Breast epithelium (tissue), 4 donors: Measurements from ENCODE around the gene CACNA2D2. TPM values are rescaled to one million over a fixed set of nuclear protein-coding genes. Genes with fewer than 3 reads are reported as not detected.

Experiments
- DNase-seq, 2 donors: peaks; one replicate each; pipeline ENCODE4 v3.0.0-alpha.2; 2019; ENCODE audit warnings: low spot score in 2 of 2
- H3K27ac ChIP-seq, 2 donors: fragments of 200-600 bp; sonication (generic) in 1 of 2; one replicate each; pipeline ENCODE4 v1.5.1; 2016 to 2019; ENCODE audit warnings: mild to moderate bottlenecking in 1 of 2
- H3K27me3 ChIP-seq, 2 donors: fragments of 200-600 bp; sonication (generic) in 1 of 2; one replicate each; pipeline versions ENCODE4 v1.5.1 to v1.6.0; 2017 to 2019; ENCODE audit warnings: control low read depth in 1 of 2, mild to moderate bottlenecking in 1 of 2
- H3K36me3 ChIP-seq: fragments of 200-600 bp; one replicate; pipeline ENCODE4 v1.5.1; 2019
- H3K4me1 ChIP-seq, 2 donors: fragments of 200-600 bp; sonication (generic); one replicate each; pipeline ENCODE4 v1.5.1; 2016 to 2019; ENCODE audit warnings: control low read depth in 1 of 2
- H3K4me3 ChIP-seq, 3 donors: fragments of 200-600 bp; sonication (generic); 1 replicate in 2 of 3; 2 replicates in 1 of 3; pipeline ENCODE4 v1.5.1; 2016 to 2019; ENCODE audit warnings: mild to moderate bottlenecking in 3 of 3, moderate library complexity in 2 of 3
- H3K9me3 ChIP-seq, 2 donors: fragments of 200-600 bp; sonication (generic) in 1 of 2; one replicate each; pipeline ENCODE4 v1.5.1; 2016 to 2019; ENCODE audit warnings: control low read depth in 1 of 2
- CTCF ChIP-seq, 3 donors: fragments of 450-650 bp; IDR thresholded peaks; one replicate each; pipeline ENCODE4 v1.5.1; 2016 to 2017; ENCODE audit warnings: antibody characterized with exemption in 3 of 3, mild to moderate bottlenecking in 3 of 3, moderate library complexity in 3 of 3
- POLR2A ChIP-seq: fragments of 450-650 bp; IDR thresholded peaks from one replicate; pipeline ENCODE4 v1.6.1; 2016; ENCODE audit warnings: antibody characterized with exemption, mild to moderate bottlenecking, moderate library complexity
- POLR2AphosphoS5 ChIP-seq, 3 donors: sonication (generic); formaldehyde crosslinking; IDR thresholded peaks; one replicate each; pipeline ENCODE4 v1.6.1; 2017; ENCODE audit warnings: antibody characterized with exemption in 3 of 3
- intact Hi-C: fragments of 100-400 bp; cut with DNase I; formaldehyde crosslinking; loops from one replicate; pipeline ENCODE4 v1.15.1; 2023; ENCODE audit warnings: low total_unique reads
- total RNA-seq, 3 donors: library from RNA; depleted of rRNA; stranded (reverse); fragments of >200 nt; gene quantifications; one replicate each; pipeline ENCODE4 v1.1.0, GENCODE V29; 2016

CACNA2D2 gene
- total RNA-seq, 3 donors from 2014 or later: 0.80 to 2.0 (median 1.5) TPM

GRCh38 chr3:50435371-50436113 is 67.9 kb downstream of the CACNA2D2 start:
- H3K4me3 ChIP-seq: no peak overlapping the region
- no peak overlapping the region for H3K27ac ChIP-seq
- H3K4me1 ChIP-seq: no peaks in the 10 kb centered on the region
- no peaks in the 10 kb centered on the region for H3K27me3 ChIP-seq
- no peaks in the 10 kb centered on the region for H3K9me3 ChIP-seq
- no peak for TF ChIP-seq POLR2AphosphoS5 (IDR thresholded peaks at IDR 0.05)
- TF ChIP-seq POLR2A: no peak
- no peak for TF ChIP-seq CTCF (IDR thresholded peaks at IDR 0.05)
- H3K36me3 ChIP-seq: no peaks in the 10 kb centered on the region
- DNase-seq: no peak
- intact Hi-C loops: loop anchor here (5.0 to 10.0 kb wide), 2 partner anchors 89 to 777 kb away; no protein-coding TSS in a partner anchor

- intact Hi-C loops: loop anchor here (10.0 kb wide), 1 partner anchor 91 kb away; no protein-coding TSS in a partner anchor
- Histone ChIP-seq H3K4me3 (no peak overlapping the region), H3K27ac (no peak overlapping the region), H3K4me1 (no peaks in the 10 kb centered on the region), H3K27me3 (no peaks in the 10 kb centered on the region), H3K9me3 (no peaks in the 10 kb centered on the region), H3K36me3 (no peaks in the 10 kb centered on the region)
- no peak for TF ChIP-seq POLR2AphosphoS5 (IDR thresholded peaks at IDR 0.05)
- DNase-seq: no peak
Observed at GRCh38 chr3:50433954-50434353, 69.5 kb downstream of the CACNA2D2 start.

- TF ChIP-seq POLR2A (no peak), POLR2AphosphoS5 (IDR thresholded peaks at IDR 0.05) (no peak), CTCF (IDR thresholded peaks at IDR 0.05) (no peak)
- DNase-seq: no peak
- Histone ChIP-seq H3K4me3 (no peak overlapping the region), H3K27me3 (no peaks in the 10 kb centered on the region), H3K4me1 (no peaks in the 10 kb centered on the region), H3K36me3 (no peaks in the 10 kb centered on the region), H3K9me3 (no peaks in the 10 kb centered on the region), H3K27ac (peak overlapping the region in 1 of 2 donors; percentile 25)
- intact Hi-C loops: loop anchor here (10.0 kb wide), 1 partner anchor 94 kb away; no protein-coding TSS in a partner anchor
Observed at GRCh38 chr3:50430950-50431435, 72.4 kb downstream of the CACNA2D2 start.

- no peak overlapping the region for H3K4me3 ChIP-seq
- no peaks in the 10 kb centered on the region for H3K9me3 ChIP-seq
- no peak for TF ChIP-seq POLR2AphosphoS5 (IDR thresholded peaks at IDR 0.05)
- TF ChIP-seq POLR2A: no peak
- no peak for TF ChIP-seq CTCF (IDR thresholded peaks at IDR 0.05)
- DNase-seq: no peak
- no peaks in the 10 kb centered on the region for H3K36me3 ChIP-seq
- no peaks in the 10 kb centered on the region for H3K27me3 ChIP-seq
- H3K27ac ChIP-seq: peak overlapping the region in 1 of 2 donors; percentile 25
- intact Hi-C loops: loop anchor here (10.0 kb wide), 1 partner anchor 95 kb away; no protein-coding TSS in a partner anchor
- no peaks in the 10 kb centered on the region for H3K4me1 ChIP-seq
Observed at GRCh38 chr3:50430191-50430590, 73.2 kb downstream of the CACNA2D2 start.

- intact Hi-C loops: no loop called here
- DNase-seq: no peak
Observed at GRCh38 chr3:50428007-50428633, 75.3 kb downstream of the CACNA2D2 start.

More at GRCh38 chr3:50428007-50428633, 75.3 kb downstream of the CACNA2D2 start:
- Histone ChIP-seq H3K4me1 (no peaks in the 10 kb centered on the region), H3K4me3 (no peak overlapping the region), H3K36me3 (no peaks in the 10 kb centered on the region), H3K9me3 (no peaks in the 10 kb centered on the region), H3K27ac (no peak overlapping the region), H3K27me3 (no peaks in the 10 kb centered on the region)
- no peak for TF ChIP-seq POLR2A
- TF ChIP-seq CTCF (IDR thresholded peaks at IDR 0.05): no peak
- TF ChIP-seq POLR2AphosphoS5 (IDR thresholded peaks at IDR 0.05): no peak
